DOHH2 (cell line): ENCODE measurements around the gene RRN3.

Experiments used
- H3F3A ChIP-seq: fragments of 200-600 bp; sonication (generic), shearing (Covaris generic); 2 replicates; pipeline ENCODE4 v1.6.0; 2016; ENCODE audit warnings: antibody characterized with exemption, mild to moderate bottlenecking; ENCODE audit not compliant: control insufficient read depth, insufficient read depth
- H3K27ac ChIP-seq: fragments of 200-600 bp; sonication (generic); 2 replicates; pipeline ENCODE4 v1.5.1; 2014; ENCODE audit warnings: low read depth, mild to moderate bottlenecking, low read length, moderate library complexity
- H3K27me3 ChIP-seq: fragments of 200-600 bp; sonication (generic); 2 replicates; pipeline ENCODE4 v1.6.1; 2014; ENCODE audit warnings: mild to moderate bottlenecking, low read length, mixed read lengths; ENCODE audit not compliant: control insufficient read depth
- H3K36me3 ChIP-seq: fragments of 200-600 bp; sonication (generic); 2 replicates; pipeline ENCODE4 v1.6.1; 2014; ENCODE audit warnings: mild to moderate bottlenecking, low read length, moderate library complexity, mixed read lengths; ENCODE audit not compliant: control insufficient read depth
- H3K4me1 ChIP-seq: fragments of 200-600 bp; sonication (generic); 2 replicates; pipeline ENCODE4 v1.6.1; 2014; ENCODE audit warnings: mild to moderate bottlenecking, low read length, mixed read lengths; ENCODE audit not compliant: control insufficient read depth
- H3K4me2 ChIP-seq: fragments of 200-600 bp; sonication (generic); 2 replicates; pipeline ENCODE4 v1.6.0; 2014; ENCODE audit warnings: mild to moderate bottlenecking, low read length, moderate library complexity
- H3K4me3 ChIP-seq: fragments of 200-600 bp; sonication (generic); 2 replicates; pipeline ENCODE4 v1.5.1; 2014; ENCODE audit warnings: mild to moderate bottlenecking, low read length, mixed read lengths
- H3K79me2 ChIP-seq: fragments of 200-600 bp; sonication (generic); 2 replicates; pipeline ENCODE4 v1.6.1; 2014; ENCODE audit warnings: mild to moderate bottlenecking, low read length, mixed read lengths; ENCODE audit not compliant: control insufficient read depth
- H3K9me2 ChIP-seq: fragments of 200-600 bp; sonication (generic); replicated peaks from 2 replicates; pipeline ENCODE4 v1.6.1; 2014; ENCODE audit warnings: mild to moderate bottlenecking, low read length, mixed read lengths; ENCODE audit not compliant: control insufficient read depth
- H3K9me3 ChIP-seq: fragments of 200-600 bp; sonication (generic); 2 replicates; pipeline ENCODE4 v1.6.1; 2014; ENCODE audit warnings: antibody characterized with exemption, low read length, mixed read lengths; ENCODE audit not compliant: control insufficient read depth, insufficient read depth
- H4K20me1 ChIP-seq: fragments of 200-600 bp; sonication (generic); 2 replicates; pipeline ENCODE4 v1.6.0; 2014; ENCODE audit warnings: low read depth, mild to moderate bottlenecking, antibody characterized with exemption, low read length, moderate library complexity; ENCODE audit not compliant: control insufficient read depth, insufficient read depth
- EZH2phosphoT487 ChIP-seq: fragments of 200-600 bp; sonication (generic); IDR thresholded peaks from 2 replicates; pipeline ENCODE4 v1.6.1; 2017; ENCODE audit warnings: borderline replicate concordance, mild to moderate bottlenecking, antibody characterized with exemption, low read length, moderate library complexity, mixed read lengths
- TF ChIP-seq, protein P1 (sequence below): fragments of 200-600 bp; sonication (generic); IDR thresholded peaks from one replicate; pipeline ENCODE4 v1.5.1; 2014; ENCODE audit warnings: antibody characterized with exemption, mild to moderate bottlenecking, low read depth, low read length; ENCODE audit not compliant: poor library complexity, severe bottlenecking

Gene RRN3

DNA sequence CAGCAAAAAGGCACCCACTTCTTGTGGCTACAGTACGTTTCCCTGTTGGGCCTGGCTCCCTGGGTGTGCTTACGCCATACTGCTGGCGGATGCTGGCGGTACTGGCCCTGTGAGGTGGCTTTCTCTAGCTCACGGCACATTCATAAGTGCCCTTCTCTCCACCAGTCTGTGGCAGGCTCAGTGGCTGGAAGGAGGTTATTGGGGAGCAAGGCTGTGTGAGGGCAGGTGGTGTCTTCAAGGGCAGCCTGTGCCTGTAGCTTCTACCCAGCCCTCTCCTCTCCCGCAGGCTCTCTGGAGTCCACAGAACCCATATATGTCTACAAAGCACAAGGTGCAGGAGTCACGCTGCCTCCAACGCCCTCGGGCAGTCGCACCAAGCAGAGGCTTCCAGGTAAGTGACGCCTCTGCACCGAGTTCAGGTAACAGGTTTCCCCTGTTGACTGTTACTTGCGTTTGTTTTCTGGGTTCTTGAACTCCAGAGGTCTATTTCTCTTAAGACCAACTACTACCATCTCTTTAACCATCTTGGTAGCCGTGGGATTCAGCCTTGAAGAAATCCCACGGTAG, 58.8 kb downstream of the RRN3 start:
- Histone ChIP-seq H3F3A (no peaks in the 10 kb centered on the region), H3K9me2 (no peaks in the 10 kb centered on the region), H3K4me1 (no peaks in the 10 kb centered on the region; the same call in 1 of the 2 replicates), H3K4me2 (no peak overlapping the region), H3K9me3 (no peaks in the 10 kb centered on the region), H3K4me3 (no peak overlapping the region), H3K79me2 (no peaks in the 10 kb centered on the region), H3K36me3 (peaks cover 91% of the 10 kb centered on the region), H3K27ac (no peak overlapping the region), H3K27me3 (no peaks in the 10 kb centered on the region), H4K20me1 (no peaks in the 10 kb centered on the region)
- no peak for TF ChIP-seq EZH2phosphoT487
- TF ChIP-seq, protein P1, sequence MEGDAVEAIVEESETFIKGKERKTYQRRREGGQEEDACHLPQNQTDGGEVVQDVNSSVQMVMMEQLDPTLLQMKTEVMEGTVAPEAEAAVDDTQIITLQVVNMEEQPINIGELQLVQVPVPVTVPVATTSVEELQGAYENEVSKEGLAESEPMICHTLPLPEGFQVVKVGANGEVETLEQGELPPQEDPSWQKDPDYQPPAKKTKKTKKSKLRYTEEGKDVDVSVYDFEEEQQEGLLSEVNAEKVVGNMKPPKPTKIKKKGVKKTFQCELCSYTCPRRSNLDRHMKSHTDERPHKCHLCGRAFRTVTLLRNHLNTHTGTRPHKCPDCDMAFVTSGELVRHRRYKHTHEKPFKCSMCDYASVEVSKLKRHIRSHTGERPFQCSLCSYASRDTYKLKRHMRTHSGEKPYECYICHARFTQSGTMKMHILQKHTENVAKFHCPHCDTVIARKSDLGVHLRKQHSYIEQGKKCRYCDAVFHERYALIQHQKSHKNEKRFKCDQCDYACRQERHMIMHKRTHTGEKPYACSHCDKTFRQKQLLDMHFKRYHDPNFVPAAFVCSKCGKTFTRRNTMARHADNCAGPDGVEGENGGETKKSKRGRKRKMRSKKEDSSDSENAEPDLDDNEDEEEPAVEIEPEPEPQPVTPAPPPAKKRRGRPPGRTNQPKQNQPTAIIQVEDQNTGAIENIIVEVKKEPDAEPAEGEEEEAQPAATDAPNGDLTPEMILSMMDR: no peak

GRCh38 chr16:15034266-15035162, 59.6 kb downstream of the RRN3 start:
- H3K4me2 ChIP-seq: no peak overlapping the region
- H4K20me1 ChIP-seq: no peaks in the 10 kb centered on the region
- H3K4me3 ChIP-seq: no peak overlapping the region
- no peaks in the 10 kb centered on the region for H3K9me3 ChIP-seq
- TF ChIP-seq, protein P1: no peak
- no peak for TF ChIP-seq EZH2phosphoT487
- no peaks in the 10 kb centered on the region for H3K27me3 ChIP-seq
- no peaks in the 10 kb centered on the region; the same call in 1 of the 2 replicates for H3K4me1 ChIP-seq
- no peak overlapping the region for H3K27ac ChIP-seq
- H3K79me2 ChIP-seq: 0 out of 2 replicates have a peak, but pooled peaks cover 2% of the 10 kb centered on the region
- H3K36me3 ChIP-seq: peaks cover 87% of the 10 kb centered on the region
- no peaks in the 10 kb centered on the region for H3F3A ChIP-seq
- no peaks in the 10 kb centered on the region for H3K9me2 ChIP-seq

DNA sequence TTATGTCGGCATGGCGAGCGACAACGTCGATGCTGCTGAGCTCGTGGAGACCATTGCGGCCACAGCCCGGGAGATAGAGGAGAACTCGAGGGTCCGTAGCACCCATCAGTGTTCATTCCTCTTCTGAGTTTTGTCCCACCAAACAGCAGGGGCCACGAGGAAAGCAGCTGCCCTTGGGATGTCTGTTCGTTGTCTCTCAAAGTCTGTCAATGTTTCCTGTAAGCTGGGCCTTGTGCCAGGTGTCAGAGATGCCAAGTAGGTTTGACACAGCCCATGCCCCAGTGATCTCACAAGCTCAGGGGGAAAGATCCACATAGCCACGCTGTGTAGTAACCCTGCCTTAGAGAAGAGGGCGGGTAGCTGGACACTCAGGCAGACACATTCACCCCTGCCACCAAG, 60.8 kb downstream of the RRN3 start:
- H3K4me3 ChIP-seq: no peak overlapping the region

More for the DNA sequence above, 60.8 kb downstream of the RRN3 start:
- no peaks in the 10 kb centered on the region for H3K27me3 ChIP-seq
- no peaks in the 10 kb centered on the region for H3K9me3 ChIP-seq
- H3K79me2 ChIP-seq: 0 out of 2 replicates have a peak, but pooled peaks cover 2% of the 10 kb centered on the region
- H3F3A ChIP-seq: no peaks in the 10 kb centered on the region
- no peaks in the 10 kb centered on the region for H3K9me2 ChIP-seq
- no peaks in the 10 kb centered on the region for H4K20me1 ChIP-seq
- peaks cover 77% of the 10 kb centered on the region for H3K36me3 ChIP-seq
- no peak overlapping the region for H3K27ac ChIP-seq
- TF ChIP-seq EZH2phosphoT487: no peak
- TF ChIP-seq, protein P1: no peak
- H3K4me2 ChIP-seq: no peak overlapping the region
- no peaks in the 10 kb centered on the region; the same call in 1 of the 2 replicates for H3K4me1 ChIP-seq
